ENCODE measurements around the gene MCM3AP.

DNA sequence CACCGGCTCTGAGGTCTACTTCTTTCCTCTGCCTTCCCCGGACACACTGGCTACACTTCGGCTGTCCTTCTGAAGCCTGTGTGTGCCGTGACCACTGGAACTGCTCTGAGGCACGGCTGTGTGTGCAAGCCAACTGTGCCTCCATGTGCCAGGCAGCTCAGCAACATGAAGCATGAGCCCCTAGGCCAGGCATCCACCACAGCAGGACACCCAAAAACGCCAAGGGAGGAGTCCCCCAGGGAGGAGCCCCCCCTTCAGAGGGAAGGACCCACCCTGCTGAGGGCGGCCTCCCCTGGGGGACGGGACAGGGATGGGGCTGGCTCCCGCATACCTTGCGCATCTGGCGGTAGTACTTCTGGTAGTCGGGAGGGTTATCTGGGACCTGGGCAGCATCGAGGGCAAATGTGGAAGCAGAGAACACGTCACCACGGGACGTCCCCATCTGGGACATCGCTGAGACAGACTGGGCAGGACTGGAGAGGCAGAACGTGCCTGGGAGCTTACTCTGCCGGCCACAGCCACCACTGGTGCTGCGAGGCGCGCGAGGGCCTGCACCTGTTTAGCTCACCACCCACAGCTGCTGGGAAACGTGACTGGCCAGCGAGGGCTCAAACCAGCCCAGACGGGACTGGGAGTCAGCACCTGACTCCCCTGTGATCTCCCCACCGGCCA, 77.4 kb downstream of the MCM3AP start:
- TF ChIP-seq, protein P1, sequence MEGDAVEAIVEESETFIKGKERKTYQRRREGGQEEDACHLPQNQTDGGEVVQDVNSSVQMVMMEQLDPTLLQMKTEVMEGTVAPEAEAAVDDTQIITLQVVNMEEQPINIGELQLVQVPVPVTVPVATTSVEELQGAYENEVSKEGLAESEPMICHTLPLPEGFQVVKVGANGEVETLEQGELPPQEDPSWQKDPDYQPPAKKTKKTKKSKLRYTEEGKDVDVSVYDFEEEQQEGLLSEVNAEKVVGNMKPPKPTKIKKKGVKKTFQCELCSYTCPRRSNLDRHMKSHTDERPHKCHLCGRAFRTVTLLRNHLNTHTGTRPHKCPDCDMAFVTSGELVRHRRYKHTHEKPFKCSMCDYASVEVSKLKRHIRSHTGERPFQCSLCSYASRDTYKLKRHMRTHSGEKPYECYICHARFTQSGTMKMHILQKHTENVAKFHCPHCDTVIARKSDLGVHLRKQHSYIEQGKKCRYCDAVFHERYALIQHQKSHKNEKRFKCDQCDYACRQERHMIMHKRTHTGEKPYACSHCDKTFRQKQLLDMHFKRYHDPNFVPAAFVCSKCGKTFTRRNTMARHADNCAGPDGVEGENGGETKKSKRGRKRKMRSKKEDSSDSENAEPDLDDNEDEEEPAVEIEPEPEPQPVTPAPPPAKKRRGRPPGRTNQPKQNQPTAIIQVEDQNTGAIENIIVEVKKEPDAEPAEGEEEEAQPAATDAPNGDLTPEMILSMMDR (IDR thresholded peaks at IDR 0.05; ENCODE audit: insufficient read depth, low read length, poor library complexity, severe bottlenecking) = no peak
- no peak for TF ChIP-seq EZH2phosphoT487 (conservative IDR thresholded peaks at IDR 0.05; ENCODE audit: low read length)

Data from SU-DHL-6 (cell line).